IPS-NIHi11 (cell line): ENCODE results near the gene UGP2.
A peak's percentile ranks its signal among the peaks of the same experiment; 100 is the strongest.
"Not testable (repeated sequence)": the region's sequence is repeated elsewhere in the genome, so short reads cannot be mapped to it uniquely, and the experiment has no call there.

ENCODE experiments used
- DNase-seq: peaks from one replicate; pipeline ENCODE4 v3.0.0; 2012; ENCODE audit warnings: mixed read lengths, low spot score

UGP2 gene

DNA sequence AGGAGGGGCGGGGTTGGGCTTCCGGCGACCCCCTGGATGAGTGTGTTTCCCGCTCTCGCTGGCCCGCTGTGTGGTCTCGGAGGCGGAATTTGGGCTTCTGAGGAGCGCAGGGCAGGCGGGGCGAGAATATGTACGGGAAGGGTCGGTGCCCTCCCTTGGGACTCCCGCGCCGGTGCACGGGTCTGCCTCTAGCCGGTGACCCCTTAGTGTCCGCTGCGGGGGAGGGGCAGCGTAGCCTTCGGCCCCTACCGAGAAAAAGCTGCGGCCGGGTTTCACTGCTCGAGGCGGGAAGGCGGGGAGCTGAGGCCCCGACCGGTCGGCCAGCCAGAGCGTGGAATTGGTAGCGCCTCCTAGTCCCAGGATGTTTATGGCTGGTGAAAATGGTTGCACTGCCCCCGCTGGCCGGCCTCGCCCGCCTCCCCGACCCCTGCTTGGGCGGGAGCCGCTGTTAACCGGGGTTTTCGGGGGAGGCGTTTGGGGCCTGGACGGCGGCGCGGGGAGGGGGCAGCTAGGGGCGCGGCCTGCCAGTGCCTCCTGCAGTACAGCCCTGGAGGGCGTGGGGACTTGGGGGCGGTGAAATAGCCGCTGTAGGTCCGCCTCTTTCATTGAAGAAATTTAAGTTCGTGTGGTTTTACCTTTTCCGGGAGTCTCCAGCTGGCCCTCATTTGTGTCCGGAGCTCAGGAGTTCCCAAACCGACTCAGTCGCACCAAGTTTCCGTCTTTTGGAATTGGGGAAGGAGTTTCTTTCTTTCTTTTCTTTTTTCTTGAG is at the start of gene UGP2:
UGP2 (plus strand) TSS at position 643 of the 769 bp plus-strand sequence. CDS start 290 bp downstream, outside the sequence.
- DNase-seq = peak; percentile 85

DNA sequence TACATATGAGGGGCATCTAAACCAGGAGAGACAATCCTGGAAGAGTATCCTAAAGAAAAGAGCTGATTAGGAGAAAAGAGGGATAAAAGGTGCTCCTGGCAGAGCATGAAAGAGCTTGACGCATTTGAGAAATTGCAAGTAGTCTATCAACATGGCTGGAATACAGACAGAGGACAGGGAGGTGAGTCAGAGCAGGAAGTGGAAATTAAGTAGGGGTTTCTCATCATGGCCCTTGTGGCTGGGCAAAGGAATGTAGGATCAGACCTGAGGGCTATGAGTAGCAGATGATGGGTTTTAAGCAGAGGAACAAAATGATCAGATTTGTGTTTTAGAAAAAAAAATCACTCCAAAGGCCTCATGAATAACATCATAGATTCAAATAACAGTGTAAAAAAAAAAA is 49.2 kb upstream of the UGP2 start:
- DNase-seq = no peak

DNA sequence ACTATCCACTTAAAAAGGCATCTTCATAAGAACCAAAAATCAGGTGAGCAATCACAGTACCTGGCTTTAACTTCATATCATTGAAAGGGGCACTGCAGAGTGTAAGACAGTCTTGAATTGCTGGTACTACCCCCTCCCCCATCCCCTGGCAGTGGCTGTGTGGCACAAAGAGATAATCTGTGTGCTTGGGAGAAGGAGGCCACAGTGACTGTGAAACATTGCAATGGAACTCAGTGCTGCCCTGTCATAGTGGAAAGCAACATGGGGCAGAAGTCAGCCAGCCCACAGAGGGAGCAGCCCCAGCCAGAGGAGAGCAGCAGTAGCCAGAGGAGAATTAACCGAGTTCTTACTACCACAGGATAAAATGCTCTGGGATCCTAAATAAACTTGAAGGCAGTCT is 45.3 kb upstream of the UGP2 start:
- DNase-seq = no peak

DNA sequence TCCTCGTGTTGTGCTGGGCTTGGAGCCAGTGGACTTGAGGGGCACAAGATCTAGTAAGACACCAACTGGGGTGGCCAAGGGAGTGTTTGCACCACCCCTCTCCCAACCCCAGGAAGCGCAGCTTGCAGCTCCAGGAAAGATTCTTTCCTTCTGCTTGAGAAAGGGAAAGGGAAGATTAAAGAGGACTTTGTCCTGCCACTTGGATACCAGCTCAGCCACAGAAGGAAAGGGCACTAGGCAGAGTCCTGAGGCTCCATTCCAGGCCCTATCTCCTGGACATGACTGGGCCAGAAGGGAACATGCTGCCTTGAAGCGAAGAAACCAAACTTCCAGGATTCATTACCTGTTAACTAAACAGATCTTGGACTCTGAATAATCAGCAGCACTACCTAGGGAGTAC is 44.9 kb upstream of the UGP2 start:
- no peak for DNase-seq

DNA sequence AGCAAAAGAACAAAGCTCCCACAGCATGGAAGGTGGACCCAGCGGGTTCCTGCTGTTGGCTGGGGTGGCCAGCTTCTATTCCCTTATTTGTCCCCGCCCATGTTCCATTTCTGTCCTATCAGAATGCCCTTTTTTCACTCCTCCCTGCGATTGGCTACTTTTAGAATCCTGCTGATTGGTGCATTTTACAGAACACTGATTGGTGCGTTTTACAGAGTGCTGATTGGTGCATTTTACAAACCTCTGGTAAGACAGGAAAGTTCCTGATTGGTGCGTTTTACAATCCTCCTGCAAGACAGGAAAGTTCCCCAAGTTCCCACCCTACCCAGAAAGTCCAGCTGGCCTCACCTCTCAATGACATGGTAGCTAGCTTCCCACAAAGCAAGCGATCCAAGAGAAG is 40.2 kb upstream of the UGP2 start:
- DNase-seq = no peak

DNA sequence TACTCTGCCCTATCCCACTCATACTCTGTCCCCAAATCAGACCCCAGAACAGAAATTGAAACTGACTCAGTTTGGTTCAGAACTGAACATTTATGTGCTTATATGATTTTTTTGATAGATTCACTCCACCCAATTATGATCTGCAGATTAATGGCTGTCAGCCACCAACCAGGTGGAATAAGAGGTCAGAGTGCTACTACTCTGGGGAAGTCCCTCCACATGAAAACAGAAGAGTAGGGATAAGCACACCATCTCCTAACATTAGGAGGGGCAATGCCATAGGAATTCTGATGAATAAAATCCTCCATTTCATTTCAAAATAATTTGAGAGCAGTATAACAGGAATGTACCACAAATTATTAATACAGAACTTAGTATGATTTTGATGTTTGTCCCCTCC is 36.3 kb upstream of the UGP2 start:
- no peak for DNase-seq

DNA sequence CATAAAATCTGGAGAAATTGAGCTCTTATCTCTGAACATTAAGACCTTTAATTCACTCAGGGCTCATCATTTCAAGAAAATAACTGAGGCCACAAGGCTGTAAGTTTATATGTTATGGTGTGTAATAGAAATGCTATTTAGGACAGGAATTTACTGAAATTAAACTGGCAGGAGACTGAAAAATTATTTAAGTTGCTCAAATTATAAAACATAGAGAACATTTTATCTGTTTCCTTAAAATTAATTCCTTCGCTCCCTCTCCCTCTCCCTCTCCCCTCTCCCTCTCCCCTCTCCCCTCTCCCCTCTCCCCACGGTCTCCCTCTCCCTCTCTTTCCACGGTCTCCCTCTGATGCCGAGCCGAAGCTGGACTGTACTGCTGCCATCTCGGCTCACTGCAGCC is 33.7 kb upstream of the UGP2 start:
- not testable (repeated sequence) for DNase-seq

DNA sequence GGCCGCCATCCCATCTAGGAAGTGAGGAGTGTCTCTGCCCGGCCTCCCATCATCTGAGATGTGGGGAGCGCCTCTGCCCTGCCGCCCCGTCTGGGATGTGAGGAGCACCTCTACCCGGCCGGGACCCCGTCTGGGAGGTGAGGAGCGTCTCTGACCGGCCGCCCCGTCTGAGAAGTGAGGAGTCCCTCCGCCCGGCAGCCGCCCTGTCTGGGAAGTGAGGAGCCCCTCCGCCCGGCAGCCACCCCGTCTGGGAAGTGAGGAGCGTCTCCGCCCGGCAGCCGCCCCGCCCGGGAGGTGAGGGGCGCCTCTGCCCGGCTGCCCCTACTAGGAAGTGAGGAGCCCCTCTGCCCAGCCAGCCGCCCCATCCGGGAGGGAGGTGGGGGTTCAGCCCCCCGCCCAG is 32.8 kb upstream of the UGP2 start:
- DNase-seq = not testable (repeated sequence)

DNA sequence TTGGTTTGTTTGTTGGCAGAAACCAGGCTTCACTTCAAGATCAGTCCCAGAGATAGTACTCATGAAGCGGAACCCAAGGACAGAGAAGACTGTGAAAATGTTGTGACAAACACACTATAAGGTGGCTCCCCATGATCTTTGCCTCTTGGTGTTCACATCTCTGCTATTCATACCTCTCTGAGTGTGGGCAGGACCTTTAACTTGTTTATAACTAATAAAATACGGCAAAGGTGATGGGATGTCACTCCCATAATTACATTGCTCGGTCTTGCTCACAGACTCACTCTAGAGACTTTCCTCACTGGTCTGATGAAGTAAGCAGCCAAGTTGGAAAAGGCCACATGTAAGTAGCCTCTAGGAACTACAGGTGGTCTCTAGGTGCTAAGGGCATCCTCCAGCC is 30.6 kb upstream of the UGP2 start:
- DNase-seq = no peak

DNA sequence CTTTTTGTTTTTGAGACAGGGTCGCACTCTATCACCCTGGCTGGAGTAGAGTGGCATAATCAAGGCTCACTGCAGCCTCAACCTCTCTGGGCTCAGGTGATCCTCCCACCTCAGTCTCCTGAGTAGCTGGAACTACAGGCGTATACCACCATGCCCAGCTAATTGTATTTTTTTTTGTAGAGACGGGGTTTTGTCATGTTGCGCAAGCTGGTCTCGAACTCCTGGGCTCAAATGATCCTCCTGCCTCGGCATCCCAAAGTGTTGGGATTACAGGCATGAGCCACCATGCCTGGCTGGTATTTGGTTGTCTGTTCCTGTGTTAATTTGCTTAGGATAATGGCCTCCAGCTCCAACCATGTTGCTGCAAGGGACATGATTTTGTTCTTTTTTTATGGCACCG is 29.8 kb upstream of the UGP2 start:
- DNase-seq = not testable (repeated sequence)

DNA sequence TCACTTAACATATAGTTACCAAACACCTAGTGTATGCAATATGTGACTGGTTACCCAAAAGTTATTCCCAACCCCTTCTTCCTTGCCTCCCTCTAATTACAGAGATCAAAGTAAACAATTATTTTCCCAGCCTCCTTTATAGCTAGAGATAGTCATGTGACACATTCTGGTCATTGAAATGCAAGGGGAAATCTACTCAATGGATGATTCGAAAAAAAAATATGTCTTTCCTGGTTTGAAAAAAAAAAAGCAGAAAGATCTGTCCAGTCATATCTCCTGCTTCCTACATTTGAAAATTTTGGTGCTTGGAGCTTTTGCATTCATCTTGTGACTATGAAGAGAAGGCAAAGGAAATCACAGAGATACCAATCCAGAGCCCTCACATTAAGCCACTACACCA is 27.6 kb upstream of the UGP2 start:
- DNase-seq = no peak

DNA sequence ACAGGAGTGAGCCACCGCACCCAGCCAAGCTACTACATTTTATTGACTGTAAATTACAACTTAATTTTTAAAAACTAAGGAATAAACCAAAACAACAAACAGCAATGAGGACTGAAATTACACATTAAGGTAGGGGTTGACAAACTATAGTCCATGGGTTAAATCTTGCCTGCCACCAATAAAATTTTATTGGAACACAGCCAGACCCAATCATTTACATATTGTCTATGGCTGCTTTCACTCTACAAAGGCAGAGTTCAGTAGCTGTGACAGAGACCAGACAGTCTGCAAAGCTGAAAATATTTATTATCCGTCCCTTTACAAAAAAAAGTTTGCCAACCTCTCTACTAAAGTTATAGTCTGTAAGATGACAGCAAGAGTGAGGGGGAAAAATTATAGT is 24.3 kb upstream of the UGP2 start:
- no peak for DNase-seq

DNA sequence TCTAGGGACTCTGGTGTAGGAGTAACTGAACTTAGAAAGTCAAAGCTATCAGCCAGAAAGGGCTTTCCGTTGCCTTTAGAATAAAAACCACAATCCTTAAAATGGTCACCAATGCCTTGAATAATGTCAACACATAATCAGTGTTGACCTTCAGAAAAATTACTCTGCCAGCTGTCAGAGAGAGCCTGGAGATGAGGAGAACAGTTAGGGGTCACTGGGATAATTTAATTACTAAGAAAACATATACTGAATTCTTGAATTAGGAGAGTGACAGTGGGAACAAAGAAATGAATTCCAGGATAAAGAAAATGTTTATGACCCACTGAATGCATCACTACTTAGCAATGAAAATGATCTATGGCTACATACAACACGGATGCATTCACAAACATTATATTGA is 23.4 kb upstream of the UGP2 start:
- DNase-seq = no peak

DNA sequence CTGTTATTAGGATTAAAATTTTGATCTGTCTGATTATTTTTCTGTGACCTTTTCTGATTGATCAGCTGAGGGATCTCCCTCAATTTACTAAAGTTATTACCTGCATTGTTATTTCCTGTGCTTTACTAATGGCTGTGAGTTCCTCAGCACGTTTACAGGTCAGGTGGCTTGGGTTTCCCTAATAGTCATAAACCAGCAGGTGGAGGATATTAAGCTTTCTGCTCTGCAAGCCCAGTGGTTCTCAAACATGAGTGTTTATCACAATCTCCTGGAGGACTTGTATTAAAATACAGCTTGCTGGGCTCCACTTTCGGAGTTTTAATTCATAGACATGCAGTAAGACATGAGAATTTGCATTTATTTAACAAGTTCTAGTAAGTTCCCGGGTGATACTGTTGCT is 22.4 kb upstream of the UGP2 start:
- DNase-seq = no peak

DNA sequence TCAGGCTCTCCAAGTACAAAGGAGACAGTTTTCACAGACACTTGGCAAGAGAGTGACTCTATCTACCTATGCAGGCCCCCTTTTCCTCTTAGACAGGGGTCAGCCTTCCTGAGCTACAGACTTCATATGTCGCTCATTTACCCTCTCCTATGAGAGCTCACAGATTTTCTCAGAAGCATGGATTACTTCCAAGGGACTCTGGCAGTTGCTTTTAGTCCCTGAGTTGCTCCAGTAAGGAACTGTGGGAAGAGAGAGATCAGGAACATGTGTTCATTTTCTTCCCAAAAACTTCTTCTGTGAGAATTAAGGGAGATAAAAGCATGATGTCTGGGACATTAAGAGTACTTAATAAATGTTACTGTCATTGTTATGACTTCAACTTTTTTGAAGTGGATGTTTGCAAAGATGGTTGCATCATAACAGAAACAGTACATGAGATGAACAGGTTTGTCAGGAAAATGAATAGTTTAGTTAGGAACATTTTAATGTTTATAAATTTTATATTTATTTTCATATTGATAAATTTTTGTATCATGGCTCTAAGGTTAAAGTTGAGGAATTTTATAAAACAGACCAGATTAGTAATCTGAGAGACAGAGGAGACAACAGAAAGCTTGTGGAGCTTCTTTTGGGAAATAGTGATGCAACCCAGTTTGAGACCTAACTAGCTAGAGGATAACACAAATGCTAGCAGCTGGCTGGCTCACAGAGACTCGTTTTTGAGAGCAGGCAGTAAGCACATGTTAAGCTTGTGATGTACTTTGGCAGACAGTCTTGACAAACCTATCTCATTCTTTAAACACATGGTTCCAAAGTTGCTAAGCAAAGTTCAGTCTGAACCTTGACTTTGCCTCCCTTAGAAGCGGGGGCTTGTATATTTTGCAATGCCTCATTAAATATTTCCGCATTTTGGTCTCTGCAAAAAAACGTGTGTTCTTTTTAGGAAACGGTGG is 21.7 kb upstream of the UGP2 start:
- DNase-seq = no peak

DNA sequence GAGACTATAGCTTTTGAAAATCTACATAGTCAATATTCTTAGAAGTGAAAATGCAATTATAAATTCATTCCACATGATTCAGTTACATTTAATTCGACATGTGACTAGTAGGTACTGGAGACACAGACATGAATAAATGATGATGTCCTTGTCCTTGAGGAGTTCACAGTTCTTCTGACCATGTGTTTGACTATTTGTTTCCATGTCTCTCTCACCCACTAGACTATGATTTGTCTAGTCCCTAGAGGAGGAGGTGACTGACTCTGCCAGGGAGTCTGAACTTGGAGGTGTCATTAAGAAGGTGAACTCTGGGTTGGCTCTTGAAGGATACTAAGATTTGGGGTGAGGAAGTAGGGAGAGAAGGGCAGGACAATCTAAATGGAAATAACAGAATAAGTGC is 20.7 kb upstream of the UGP2 start:
- DNase-seq = no peak

DNA sequence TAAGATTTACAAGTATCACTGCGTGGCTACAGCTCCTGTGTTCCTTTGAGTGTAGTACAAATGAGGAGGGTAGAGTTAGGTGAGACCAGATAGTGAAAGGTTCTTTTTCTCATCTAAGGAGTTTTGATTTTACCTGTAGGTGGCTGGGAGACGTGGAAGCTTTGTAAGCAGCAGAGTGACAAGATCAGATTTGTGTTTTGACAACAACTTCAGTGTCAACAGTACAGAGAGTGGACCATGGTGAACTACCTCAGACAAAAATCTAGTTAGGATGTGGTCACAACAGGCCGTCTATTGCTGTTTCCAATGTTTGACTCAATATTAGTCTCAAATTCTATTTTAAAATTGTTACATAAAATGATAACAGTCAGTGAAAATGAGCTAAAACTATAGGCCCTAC is 20.3 kb upstream of the UGP2 start:
- no peak for DNase-seq

DNA sequence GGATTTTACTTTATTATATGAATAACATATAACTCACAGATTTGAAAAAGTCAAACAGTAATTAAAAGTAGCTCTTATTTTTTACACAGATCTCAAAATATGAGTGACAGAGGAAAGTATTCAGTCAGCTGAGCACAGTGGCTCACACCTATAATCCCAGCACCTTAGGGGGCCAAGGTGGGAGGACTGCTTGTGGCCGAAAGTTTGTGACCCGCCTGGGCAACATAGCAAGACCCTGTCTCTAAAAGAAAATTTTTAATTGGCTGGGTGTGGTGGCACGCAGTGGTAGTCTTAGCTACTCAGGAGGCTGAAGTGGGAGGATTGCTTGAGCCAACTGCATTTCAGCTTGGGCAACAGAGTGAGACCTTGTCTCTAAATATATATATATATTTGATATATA is 19.2 kb upstream of the UGP2 start:
- DNase-seq = no peak

DNA sequence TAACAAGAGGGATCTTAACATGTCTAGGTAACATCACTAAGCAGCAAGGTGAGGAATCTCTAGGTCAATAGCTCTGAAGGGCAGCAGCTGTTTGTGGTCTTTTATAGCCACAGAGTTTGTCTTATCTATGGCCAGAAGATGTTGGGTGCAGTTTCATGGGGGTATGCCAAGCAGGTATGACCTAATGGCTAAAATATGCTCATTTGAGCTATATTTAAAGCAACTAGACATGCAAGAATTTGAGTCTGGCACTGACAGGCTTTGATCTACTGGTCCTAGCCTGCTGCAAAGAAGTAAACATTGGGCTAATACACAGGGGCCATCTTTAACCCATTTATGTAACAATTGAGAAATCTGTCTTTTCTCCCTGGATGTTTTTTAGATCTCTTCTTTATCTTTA is 13.9 kb upstream of the UGP2 start:
- DNase-seq = no peak

DNA sequence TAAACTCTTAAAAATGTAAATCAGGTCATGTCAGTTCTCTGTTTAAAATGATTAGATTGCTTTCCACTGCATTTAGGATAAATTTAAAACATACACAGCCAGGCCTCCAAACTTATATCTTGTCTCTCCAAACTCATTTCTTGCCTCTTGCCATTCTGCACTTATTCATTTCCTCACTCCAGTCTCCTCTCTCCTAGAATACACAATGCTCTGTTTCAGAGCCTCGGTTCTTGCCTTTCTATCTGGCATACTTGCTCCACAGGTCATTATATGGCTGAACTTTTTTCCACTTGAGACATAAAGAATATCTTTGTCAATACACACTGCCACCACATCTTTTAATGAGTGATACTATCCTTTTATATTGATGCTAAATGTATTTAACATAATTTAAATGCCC is 10.5 kb upstream of the UGP2 start:
- DNase-seq = no peak

DNA sequence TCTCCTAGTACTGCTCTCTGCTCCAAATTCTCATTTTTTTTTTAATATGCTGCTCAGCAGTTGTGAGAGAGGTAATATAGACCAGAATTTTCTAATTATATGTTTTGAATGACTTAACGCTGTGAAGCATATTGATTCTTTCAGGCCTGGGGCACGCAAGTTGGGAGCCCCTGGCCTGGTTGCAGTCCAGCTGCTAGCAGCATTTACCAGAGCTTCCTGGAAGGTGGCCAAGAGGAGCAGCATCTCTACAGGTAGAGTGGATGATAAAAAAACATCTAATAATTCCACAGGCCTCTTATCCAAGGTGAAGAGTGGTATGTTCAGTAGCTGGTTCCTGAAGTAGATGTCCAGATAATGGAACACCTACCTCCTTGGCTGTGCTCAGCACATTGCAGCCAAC is 7.3 kb upstream of the UGP2 start:
- no peak for DNase-seq

DNA sequence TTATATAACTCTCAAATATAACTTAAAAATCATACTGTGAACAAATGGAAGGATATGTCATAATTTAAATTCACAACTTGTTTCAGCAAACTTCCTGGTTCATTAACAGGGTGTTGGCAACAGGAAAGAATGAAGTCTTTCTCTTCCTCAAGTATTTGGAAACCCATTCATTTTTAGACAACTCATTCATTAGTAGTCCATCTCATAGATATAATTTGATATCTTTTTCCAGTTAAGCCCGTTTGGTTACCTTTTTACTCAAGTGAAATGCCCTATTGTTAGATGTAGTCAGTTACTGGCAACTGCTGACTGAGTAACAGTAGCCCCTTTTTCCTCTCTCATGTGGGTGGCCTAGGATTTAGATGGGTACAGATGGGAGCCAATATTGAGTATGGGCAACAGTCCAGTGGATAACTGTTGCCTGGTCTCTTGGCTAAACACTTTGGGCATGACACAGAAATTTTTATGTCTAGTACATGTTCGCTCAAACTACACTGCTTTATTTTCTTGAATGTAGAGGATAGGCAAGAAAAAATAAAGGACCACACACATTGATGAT is 4.6 kb upstream of the UGP2 start:
- no peak for DNase-seq
